HG03095 (cell line): ENCODE measurements around the gene ETS1.

Experiments used
- ATAC-seq: cut with Tn5 transposase; IDR thresholded peaks from one replicate; pipeline ENCODE4 v1.9.1; 2021; ENCODE audit warnings: moderate library complexity; ENCODE audit not compliant: unreplicated experiment

The ETS1 gene

GRCh38 chr11:128490092-128490491, 97.3 kb downstream of the ETS1 start:
- ATAC-seq: no peak

GRCh38 chr11:128488471-128488870, 98.9 kb downstream of the ETS1 start:
- no peak for ATAC-seq

- ATAC-seq: no peak
Observed at GRCh38 chr11:128487978-128488377, 99.4 kb downstream of the ETS1 start.

- no peak for ATAC-seq
Observed at GRCh38 chr11:128484172-128484571, 103.2 kb downstream of the ETS1 start.

GRCh38 chr11:128483211-128483788, 104.1 kb downstream of the ETS1 start:
- ATAC-seq: peak; percentile 81

- ATAC-seq: peak; percentile 50
Observed at GRCh38 chr11:128482512-128483191, 104.7 kb downstream of the ETS1 start.

- no peak for ATAC-seq
Observed at GRCh38 chr11:128482092-128482491, 105.3 kb downstream of the ETS1 start.

- ATAC-seq: no peak
Observed at GRCh38 chr11:128481135-128481534, 106.2 kb downstream of the ETS1 start.

- no peak for ATAC-seq
Observed at GRCh38 chr11:128480665-128481064, 106.7 kb downstream of the ETS1 start.

- ATAC-seq: no peak
Observed at GRCh38 chr11:128480066-128480465, 107.3 kb downstream of the ETS1 start.

- ATAC-seq: no peak
Observed at GRCh38 chr11:128479144-128479543, 108.2 kb downstream of the ETS1 start.

GRCh38 chr11:128478305-128478704, 109.1 kb downstream of the ETS1 start:
- no peak for ATAC-seq

GRCh38 chr11:128477811-128478210, 109.5 kb downstream of the ETS1 start:
- no peak for ATAC-seq

GRCh38 chr11:128477278-128477677, 110.1 kb downstream of the ETS1 start:
- ATAC-seq: no peak

GRCh38 chr11:128476729-128477128, 110.6 kb downstream of the ETS1 start:
- no peak for ATAC-seq

- ATAC-seq: no peak
Observed at GRCh38 chr11:128476049-128476448, 111.3 kb downstream of the ETS1 start.

GRCh38 chr11:128474036-128474874, 113.1 kb downstream of the ETS1 start:
- ATAC-seq: no peak

GRCh38 chr11:128473636-128474035, 113.7 kb downstream of the ETS1 start:
- ATAC-seq: no peak

GRCh38 chr11:128472128-128473089, 114.9 kb downstream of the ETS1 start:
- ATAC-seq: peak; percentile 47

- peak; percentile 53 for ATAC-seq
Observed at GRCh38 chr11:128471138-128471661, 116.2 kb downstream of the ETS1 start.

GRCh38 chr11:128470081-128470480, 117.3 kb downstream of the ETS1 start:
- no peak for ATAC-seq
